Stomach (tissue), 9 donors: ENCODE measurements around the gene PLEKHG3. TPM values are rescaled to one million over a fixed set of nuclear protein-coding genes. Genes with fewer than 3 reads are reported as not detected.

Experiments used
- DNase-seq, 2 donors: peaks; one replicate each; pipeline versions ENCODE4 v3.0.0 to v3.0.0-alpha.2; 2013 to 2019
- H3K27ac ChIP-seq, 5 donors: fragments of 200-600 bp in 4 of 5; sonication (generic) in 4 of 5; one replicate each; pipeline ENCODE4 v1.5.1; 2013 to 2019; ENCODE audit warnings: mild to moderate bottlenecking in 1 of 5, moderate library complexity in 1 of 5
- H3K27me3 ChIP-seq, 3 donors: fragments of 200-600 bp; sonication (generic); one replicate each; pipeline ENCODE4 v1.5.1; 2017 to 2019; ENCODE audit warnings: mixed run types in 1 of 3
- H3K36me3 ChIP-seq, 4 donors: fragments of 200-600 bp; sonication (generic); 1 replicate in 3 of 4; 2 replicates in 1 of 4; pipeline ENCODE4 v1.5.1; 2016 to 2019
- H3K4me1 ChIP-seq, 4 donors: fragments of 200-600 bp; sonication (generic); one replicate each; pipeline ENCODE4 v1.5.1; 2016 to 2019
- H3K4me3 ChIP-seq, 4 donors: fragments of 200-600 bp; sonication (generic) in 3 of 4; one replicate each; pipeline ENCODE4 v1.5.1; 2016 to 2019; ENCODE audit warnings: mild to moderate bottlenecking in 1 of 4
- H3K9me3 ChIP-seq, 4 donors: fragments of 200-600 bp; sonication (generic); one replicate each; pipeline ENCODE4 v1.5.1; 2016 to 2019
- EP300 ChIP-seq: sonication (generic); formaldehyde crosslinking; IDR thresholded peaks from one replicate; pipeline ENCODE4 v1.6.1; 2017; ENCODE audit warnings: antibody characterized with exemption
- POLR2A ChIP-seq, 4 donors: fragments of 450-650 bp; IDR thresholded peaks; one replicate each; pipeline ENCODE4 v1.6.1; 2016; ENCODE audit warnings: antibody characterized with exemption in 4 of 4, control low read depth in 2 of 4, mild to moderate bottlenecking in 1 of 4, moderate library complexity in 1 of 4
- POLR2AphosphoS5 ChIP-seq, 3 donors: sonication (generic); formaldehyde crosslinking; IDR thresholded peaks; one replicate each; pipeline ENCODE4 v1.6.1; 2016; ENCODE audit warnings: antibody characterized with exemption in 3 of 3
- whole genome bisulfite sequencing, 5 donors: extraction: QIAGEN DNeasy Blood & Tissue Kit in 3 of 5; methylation state at CpG; one replicate each; pipeline versions ENCODE4 v1.1.5 to v1.1.7; 2013 to 2018; 5-methylcytosine and 5-hydroxymethylcytosine counted together
- intact Hi-C: fragments of 100-400 bp; cut with DNase I; formaldehyde crosslinking; loops from one replicate; pipeline ENCODE4 v1.15.1; 2023; ENCODE audit warnings: low total_unique reads
- polyA plus RNA-seq, 3 donors: library from polyadenylated mRNA; stranded (reverse); fragments of 200-250 nt; gene quantifications; one replicate each; pipeline ENCODE4 v1.2.3, GENCODE V29; 2013
- total RNA-seq, 5 donors: library from RNA; depleted of rRNA; stranded (reverse); fragments of >200 nt; gene quantifications; one replicate each; pipeline versions ENCODE4 v1.1.0 to v1.2.3, GENCODE V29; 2014 to 2016
- TF ChIP-seq, protein P1 (sequence below), 7 experiments: fragments of 450-650 bp in 4 of 7; fragments of 200-600 bp in 3 of 7; sonication (generic) in 3 of 7; IDR thresholded peaks; one replicate each; pipeline ENCODE4 v1.5.1; 2016 to 2019; ENCODE audit warnings: antibody characterized with exemption in 7 of 7, control low read depth in 2 of 7, mild to moderate bottlenecking in 1 of 7
- donor health status: healthy with polysubstance abuse.
- donor health status: Bipolar disorder and iron deficiency.
- donor health status: healthy.

Gene PLEKHG3
- total and polyA plus RNA-seq, 8 donors, result 7.3 to 292 (median 25.6) TPM

DNA sequence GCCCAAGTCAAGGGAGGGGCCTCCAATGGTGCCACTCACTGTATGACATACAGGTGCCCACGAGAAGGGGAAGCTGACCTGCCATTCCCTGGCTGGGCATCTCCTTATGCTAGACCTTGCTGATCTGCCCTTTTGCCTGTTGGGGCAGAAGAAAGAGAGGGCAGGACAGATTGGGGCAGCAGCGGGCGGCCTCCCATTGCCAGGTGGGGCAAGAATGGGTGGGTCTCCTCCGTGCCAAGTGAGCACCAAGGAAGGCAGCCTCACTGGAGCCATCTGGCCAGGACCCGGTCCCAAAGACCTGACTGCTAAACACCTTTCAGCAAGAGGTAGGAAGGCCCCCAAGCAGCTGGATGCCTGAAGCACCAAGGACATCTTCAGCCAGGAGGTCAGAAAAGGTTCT lies 50.5 kb downstream of the PLEKHG3 start:
- TF ChIP-seq EP300 (no peak), POLR2A (IDR thresholded peaks at IDR 0.05) (no peak), POLR2AphosphoS5 (IDR thresholded peaks at IDR 0.05) (no peak)
- TF ChIP-seq, protein P1, sequence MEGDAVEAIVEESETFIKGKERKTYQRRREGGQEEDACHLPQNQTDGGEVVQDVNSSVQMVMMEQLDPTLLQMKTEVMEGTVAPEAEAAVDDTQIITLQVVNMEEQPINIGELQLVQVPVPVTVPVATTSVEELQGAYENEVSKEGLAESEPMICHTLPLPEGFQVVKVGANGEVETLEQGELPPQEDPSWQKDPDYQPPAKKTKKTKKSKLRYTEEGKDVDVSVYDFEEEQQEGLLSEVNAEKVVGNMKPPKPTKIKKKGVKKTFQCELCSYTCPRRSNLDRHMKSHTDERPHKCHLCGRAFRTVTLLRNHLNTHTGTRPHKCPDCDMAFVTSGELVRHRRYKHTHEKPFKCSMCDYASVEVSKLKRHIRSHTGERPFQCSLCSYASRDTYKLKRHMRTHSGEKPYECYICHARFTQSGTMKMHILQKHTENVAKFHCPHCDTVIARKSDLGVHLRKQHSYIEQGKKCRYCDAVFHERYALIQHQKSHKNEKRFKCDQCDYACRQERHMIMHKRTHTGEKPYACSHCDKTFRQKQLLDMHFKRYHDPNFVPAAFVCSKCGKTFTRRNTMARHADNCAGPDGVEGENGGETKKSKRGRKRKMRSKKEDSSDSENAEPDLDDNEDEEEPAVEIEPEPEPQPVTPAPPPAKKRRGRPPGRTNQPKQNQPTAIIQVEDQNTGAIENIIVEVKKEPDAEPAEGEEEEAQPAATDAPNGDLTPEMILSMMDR (IDR thresholded peaks at IDR 0.05), result no peak
- no peaks in the 10 kb centered on the region for H3K9me3 ChIP-seq
- DNase-seq, result no peak
- intact Hi-C loops, result no loop called here
- no peak overlapping the region for H3K27ac ChIP-seq
- H3K27me3 ChIP-seq, result peaks cover 0 to 9% (median 0%) of the 10 kb centered on the region in 3 donors
- peaks cover 0 to 2% (median under 1%) of the 10 kb centered on the region in 4 donors for H3K36me3 ChIP-seq
- WGBS, 5 donors, result 77 to 82% (median 80%) methylated on average over 5 of the region's 5 CpGs
- H3K4me1 ChIP-seq, result peaks cover 22 to 31% (median 28%) of the 10 kb centered on the region in 4 donors
- no peak overlapping the region for H3K4me3 ChIP-seq

DNA sequence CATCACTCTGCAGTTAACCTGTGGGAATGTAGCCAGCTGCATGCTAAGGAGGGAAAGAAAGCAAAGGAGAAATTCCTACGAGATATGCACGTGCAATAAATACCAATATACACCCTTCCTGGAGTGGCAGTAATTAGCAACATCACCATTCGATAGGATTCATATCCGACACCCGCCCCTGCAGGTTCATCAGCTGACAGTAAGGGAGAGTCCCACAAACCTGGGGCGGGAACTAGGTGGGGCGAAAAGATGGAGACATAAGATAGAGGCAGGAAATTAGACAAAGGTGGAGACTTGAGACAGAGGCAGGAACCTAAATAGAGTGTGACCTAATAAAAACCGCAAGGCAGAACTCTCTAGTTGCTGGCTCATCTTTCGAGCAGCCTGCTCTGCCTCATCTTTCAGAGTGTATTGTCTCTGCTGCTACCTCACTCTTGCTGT lies 51.6 kb downstream of the PLEKHG3 start:
- Histone ChIP-seq H3K36me3 (no peaks in the 10 kb centered on the region), H3K27me3 (peaks cover 0 to 9% (median 0%) of the 10 kb centered on the region in 3 donors), H3K9me3 (no peaks in the 10 kb centered on the region), H3K27ac (no peak overlapping the region), H3K4me1 (peaks cover 23 to 40% (median 34%) of the 10 kb centered on the region in 4 donors), H3K4me3 (no peak overlapping the region)
- TF ChIP-seq, protein P1 (IDR thresholded peaks at IDR 0.05), result no peak
- TF ChIP-seq POLR2AphosphoS5 (IDR thresholded peaks at IDR 0.05) (no peak), POLR2A (IDR thresholded peaks at IDR 0.05) (no peak), EP300 (no peak)
- DNase-seq, result peak in 1 of 2 donors; percentile 71
- 54 to 80% (median 67%) methylated on average over 9 of the region's 9 CpGs for WGBS, 5 donors
- intact Hi-C loops, result no loop called here

DNA sequence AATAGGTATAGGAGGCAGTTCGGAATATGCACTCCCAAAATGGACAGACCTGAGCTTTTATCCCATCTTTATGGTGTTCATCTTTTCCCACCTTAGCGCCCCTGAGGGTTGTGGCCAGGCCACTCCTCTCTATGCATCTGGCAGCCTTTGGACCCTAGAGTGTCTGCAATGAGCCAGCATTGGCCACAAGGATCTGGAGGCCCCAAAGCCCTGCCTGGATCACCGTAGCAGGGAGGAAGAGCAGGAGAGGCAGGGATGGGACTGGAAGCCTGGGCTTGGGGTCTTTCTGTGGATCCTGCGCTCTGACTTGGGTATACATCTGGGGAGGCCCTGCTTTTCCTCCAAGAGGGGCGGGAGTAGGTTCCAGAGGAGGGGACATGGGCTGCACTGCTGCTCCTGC lies 52.5 kb downstream of the PLEKHG3 start:
- intact Hi-C loops, result no loop called here

DNA sequence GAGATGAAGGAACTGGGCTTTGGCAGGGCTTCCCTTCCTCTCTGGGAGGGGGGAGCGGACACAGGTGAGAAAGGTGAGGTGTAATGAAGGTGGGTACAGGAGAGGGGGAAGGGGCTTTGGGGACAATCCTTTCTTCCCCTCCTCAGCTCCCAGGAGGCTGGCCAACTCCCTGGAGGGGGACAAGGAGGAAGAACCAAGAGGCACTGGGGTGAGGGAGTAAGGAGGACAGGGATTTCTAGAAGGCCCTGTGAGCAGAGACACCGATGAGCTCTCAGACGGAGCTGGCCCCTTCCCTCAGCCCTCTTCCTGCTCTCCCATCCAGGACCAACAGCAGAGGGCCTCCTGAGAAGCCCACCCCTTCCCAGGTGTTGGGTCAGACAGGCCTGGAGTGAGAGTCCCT lies 53.4 kb downstream of the PLEKHG3 start:
- Histone ChIP-seq H3K27ac (peak overlapping the region in 4 of 5 donors; percentile 40 to 69 (median 62)), H3K9me3 (no peaks in the 10 kb centered on the region), H3K4me1 (peaks cover 41 to 58% (median 52%) of the 10 kb centered on the region in 4 donors), H3K27me3 (peaks cover 0 to 9% (median 0%) of the 10 kb centered on the region in 3 donors), H3K4me3 (no peak overlapping the region), H3K36me3 (no peaks in the 10 kb centered on the region)
- 74 to 94% (median 76%) methylated on average over 3 of the region's 3 CpGs for WGBS, 5 donors
- TF ChIP-seq POLR2AphosphoS5 (IDR thresholded peaks at IDR 0.05) (no peak), POLR2A (IDR thresholded peaks at IDR 0.05) (no peak)
- intact Hi-C loops, result no loop called here
- DNase-seq, result no peak

More for the DNA sequence above, 52.5 kb downstream of the PLEKHG3 start:
- Histone ChIP-seq H3K4me1 (peaks cover 32 to 50% (median 43%) of the 10 kb centered on the region in 4 donors), H3K9me3 (no peaks in the 10 kb centered on the region), H3K4me3 (no peak overlapping the region), H3K27me3 (peaks cover 0 to 9% (median 0%) of the 10 kb centered on the region in 3 donors), H3K27ac (peak overlapping the region in 1 of 5 donors; percentile 61), H3K36me3 (no peaks in the 10 kb centered on the region)
- WGBS, 5 donors, result 88 to 95% (median 91%) methylated on average over 5 of the region's 5 CpGs
- no peak for DNase-seq
- TF ChIP-seq, protein P1 (IDR thresholded peaks at IDR 0.05), result no peak
- no peak for TF ChIP-seq POLR2A (IDR thresholded peaks at IDR 0.05)
- TF ChIP-seq EP300, result no peak
- TF ChIP-seq POLR2AphosphoS5 (IDR thresholded peaks at IDR 0.05), result no peak

DNA sequence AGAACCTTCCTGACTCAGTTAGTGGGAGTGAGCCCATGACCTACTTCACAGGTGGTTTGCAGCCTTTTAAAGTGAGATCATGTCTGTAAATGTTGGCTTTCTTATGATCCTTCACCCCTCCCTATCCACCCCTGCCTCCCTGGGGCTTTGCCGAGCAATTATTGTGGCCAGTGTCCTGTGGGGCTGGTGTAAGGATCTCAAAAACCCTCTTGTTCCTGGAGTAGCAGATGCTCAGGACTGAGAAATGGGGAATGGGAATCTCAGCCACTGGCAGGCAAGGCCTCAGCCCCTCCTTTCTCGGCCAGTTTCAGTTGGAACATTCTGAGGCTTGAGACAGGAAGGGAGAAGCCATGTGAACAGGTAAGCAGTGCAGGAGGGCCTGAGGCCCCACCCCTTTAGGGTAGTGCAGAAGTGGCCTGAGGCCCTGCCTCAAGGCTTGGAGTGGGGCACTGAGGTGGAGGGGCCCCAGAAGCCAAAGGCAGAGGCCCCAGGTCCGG lies 53.8 kb downstream of the PLEKHG3 start:
- H3K36me3 ChIP-seq, result no peaks in the 10 kb centered on the region
- no peak overlapping the region for H3K4me3 ChIP-seq
- H3K4me1 ChIP-seq, result peaks cover 42 to 63% (median 55%) of the 10 kb centered on the region in 4 donors
- TF ChIP-seq, protein P1 (IDR thresholded peaks at IDR 0.05), result no peak
- TF ChIP-seq POLR2AphosphoS5 (IDR thresholded peaks at IDR 0.05), result no peak
- TF ChIP-seq EP300, result no peak
- no peak for TF ChIP-seq POLR2A (IDR thresholded peaks at IDR 0.05)
- intact Hi-C loops, result no loop called here
- H3K9me3 ChIP-seq, result no peaks in the 10 kb centered on the region
- peak overlapping the region in 4 of 5 donors; percentile 40 to 69 (median 62) for H3K27ac ChIP-seq
- 31 to 46% (median 34%) methylated on average over 2 to 3 of the region's 3 CpGs for WGBS, 5 donors
- DNase-seq, result peak in 1 of 2 donors; percentile 83
- peaks cover 0 to 9% (median 0%) of the 10 kb centered on the region in 3 donors for H3K27me3 ChIP-seq
